Activated CD8-positive, alpha-beta memory T cell treated with anti-CD3 and anti-CD28 coated beads, Interleukin-2, amount 50 U/mL, for 24 hours (primary cell): ENCODE data around the gene XYLT2.
"Not testable (repeated sequence)": the region's sequence is repeated elsewhere in the genome, so short reads cannot be mapped to it uniquely, and the experiment has no call there.

Experiments used
- DNase-seq: peaks from one replicate; pipeline ENCODE4 v3.0.0-alpha.2; 2020; ENCODE audit errors: extremely low read depth

Gene XYLT2

GRCh38 chr17:50319306-50320004, 26.5 kb upstream of the XYLT2 start:
- no peak for DNase-seq

- no peak for DNase-seq
Observed at GRCh38 chr17:50322271-50322670, 23.7 kb upstream of the XYLT2 start.

GRCh38 chr17:50323060-50323459, 22.9 kb upstream of the XYLT2 start:
- DNase-seq = no peak

- DNase-seq = no peak
Observed at GRCh38 chr17:50325906-50326305, 20.0 kb upstream of the XYLT2 start.

- DNase-seq = no peak
Observed at GRCh38 chr17:50326831-50327364, 19.0 kb upstream of the XYLT2 start.

- DNase-seq = no peak
Observed at GRCh38 chr17:50328363-50329325, 17.3 kb upstream of the XYLT2 start.

- no peak for DNase-seq
Observed at GRCh38 chr17:50329716-50330115, 16.2 kb upstream of the XYLT2 start.

GRCh38 chr17:50330151-50330775, 15.7 kb upstream of the XYLT2 start:
- no peak for DNase-seq

GRCh38 chr17:50331085-50331791, 14.7 kb upstream of the XYLT2 start:
- no peak for DNase-seq

- DNase-seq = no peak
Observed at GRCh38 chr17:50332196-50332595, 13.7 kb upstream of the XYLT2 start.

- not testable (repeated sequence) for DNase-seq
Observed at GRCh38 chr17:50333291-50334057, 12.5 kb upstream of the XYLT2 start.

GRCh38 chr17:50337956-50338355, 8.0 kb upstream of the XYLT2 start:
- DNase-seq = no peak

- no peak for DNase-seq
Observed at GRCh38 chr17:50338645-50339044, 7.3 kb upstream of the XYLT2 start.

- DNase-seq = no peak
Observed at GRCh38 chr17:50339381-50339780, 6.5 kb upstream of the XYLT2 start.

- DNase-seq = no peak
Observed at GRCh38 chr17:50344731-50345365, 1.1 kb upstream of the XYLT2 start.

GRCh38 chr17:50346313-50347116, 589 bp downstream of the XYLT2 start:
- no peak for DNase-seq

- DNase-seq = no peak
Observed at GRCh38 chr17:50347117-50347893, 1.4 kb downstream of the XYLT2 start.

GRCh38 chr17:50347894-50348291, 2.0 kb downstream of the XYLT2 start:
- no peak for DNase-seq
